ENCODE measurements around the gene LSG1.

The LSG1 gene

DNA sequence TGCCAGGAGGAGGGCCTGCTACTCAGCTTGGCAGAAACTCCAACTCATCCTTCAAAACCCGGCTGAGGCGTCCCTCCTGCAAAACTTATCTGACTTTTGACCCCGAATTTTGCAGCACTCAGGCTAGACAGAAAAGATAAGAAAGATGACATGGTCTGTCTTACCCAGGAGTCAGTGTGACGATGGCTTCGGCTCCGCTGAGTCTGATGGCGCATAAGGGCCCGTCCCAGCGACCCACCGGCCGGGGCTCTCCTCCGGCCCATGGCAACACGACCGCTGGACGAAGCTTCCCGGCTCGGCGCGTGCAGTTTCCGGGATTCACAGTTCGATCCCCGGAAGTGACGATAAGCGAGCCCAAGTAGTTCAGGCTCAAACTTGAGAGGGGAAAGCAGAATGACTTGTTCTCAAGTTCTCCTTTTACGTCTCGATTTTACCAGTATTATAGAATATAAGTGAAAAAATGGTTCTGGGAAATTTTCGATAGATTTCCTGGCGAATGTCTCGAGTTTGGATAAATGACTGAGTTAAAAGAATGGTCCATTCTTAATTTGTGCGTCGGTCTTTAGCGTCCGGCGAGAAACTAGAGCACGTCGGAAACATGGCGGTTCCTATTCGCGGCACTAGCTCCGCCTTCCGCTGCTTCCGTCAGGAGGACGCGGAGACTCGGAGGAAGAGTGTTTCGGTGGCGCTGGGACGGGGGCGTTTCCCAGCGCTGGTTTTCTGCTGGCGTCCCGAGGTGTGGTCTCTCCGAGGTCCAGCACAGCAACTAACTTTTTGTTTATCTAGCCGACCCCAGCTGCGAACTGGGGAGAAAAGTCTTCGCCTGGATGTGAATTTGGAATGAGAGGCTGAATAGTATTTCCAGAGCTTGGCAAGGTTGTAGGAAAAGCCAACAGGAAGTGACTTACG, at the start of gene LSG1:
Gene LSG1 (minus strand): TSS at position 292 of the 909 bp plus-strand sequence. CDS start 29 bp downstream, at position 263.
- DNase-seq (ENCODE audit: low read depth in 2 of 2) = peak; percentile 76 to 79

DNA sequence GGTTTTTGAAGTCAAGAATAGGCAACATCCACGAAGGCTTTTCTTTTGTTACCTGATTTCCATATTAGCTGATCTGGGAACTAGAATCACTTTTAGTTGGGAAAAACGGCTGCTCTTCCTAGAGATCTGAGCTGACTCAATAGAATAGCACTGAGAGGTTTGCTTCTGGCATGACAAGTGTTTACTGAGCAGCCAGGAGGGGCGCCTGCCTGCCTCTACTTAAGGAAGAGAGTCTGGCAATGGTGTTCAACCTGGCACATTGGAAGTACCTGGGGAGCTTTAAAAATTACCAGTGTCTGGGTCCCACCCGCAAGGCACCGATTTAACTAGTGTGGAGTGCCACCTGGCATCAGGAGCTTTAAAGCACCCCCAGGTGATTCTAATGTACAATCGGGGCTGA, 48.1 kb upstream of the LSG1 start:
- no peak for DNase-seq (ENCODE audit: low read depth in 2 of 2)

DNA sequence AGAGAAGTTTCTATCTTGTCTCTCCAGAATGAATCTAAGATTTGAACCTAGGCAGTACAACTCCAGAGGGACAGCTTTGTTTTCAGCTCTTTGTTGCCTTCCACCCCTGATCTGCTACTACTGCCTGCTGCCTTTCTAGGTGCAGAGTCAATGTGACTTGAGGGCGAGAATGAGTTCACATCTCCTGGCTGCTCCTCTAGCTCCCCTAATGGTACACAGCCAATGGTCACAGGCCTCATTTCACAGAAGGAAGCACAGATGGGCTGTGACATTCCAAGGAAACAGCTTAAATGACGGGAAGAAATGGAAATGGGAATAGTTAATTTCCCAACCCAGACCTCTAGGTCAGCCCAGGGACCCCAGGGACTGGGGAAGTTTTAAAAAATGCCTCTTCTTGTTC, 46.1 kb upstream of the LSG1 start:
- no peak for DNase-seq (ENCODE audit: low read depth in 2 of 2)

DNA sequence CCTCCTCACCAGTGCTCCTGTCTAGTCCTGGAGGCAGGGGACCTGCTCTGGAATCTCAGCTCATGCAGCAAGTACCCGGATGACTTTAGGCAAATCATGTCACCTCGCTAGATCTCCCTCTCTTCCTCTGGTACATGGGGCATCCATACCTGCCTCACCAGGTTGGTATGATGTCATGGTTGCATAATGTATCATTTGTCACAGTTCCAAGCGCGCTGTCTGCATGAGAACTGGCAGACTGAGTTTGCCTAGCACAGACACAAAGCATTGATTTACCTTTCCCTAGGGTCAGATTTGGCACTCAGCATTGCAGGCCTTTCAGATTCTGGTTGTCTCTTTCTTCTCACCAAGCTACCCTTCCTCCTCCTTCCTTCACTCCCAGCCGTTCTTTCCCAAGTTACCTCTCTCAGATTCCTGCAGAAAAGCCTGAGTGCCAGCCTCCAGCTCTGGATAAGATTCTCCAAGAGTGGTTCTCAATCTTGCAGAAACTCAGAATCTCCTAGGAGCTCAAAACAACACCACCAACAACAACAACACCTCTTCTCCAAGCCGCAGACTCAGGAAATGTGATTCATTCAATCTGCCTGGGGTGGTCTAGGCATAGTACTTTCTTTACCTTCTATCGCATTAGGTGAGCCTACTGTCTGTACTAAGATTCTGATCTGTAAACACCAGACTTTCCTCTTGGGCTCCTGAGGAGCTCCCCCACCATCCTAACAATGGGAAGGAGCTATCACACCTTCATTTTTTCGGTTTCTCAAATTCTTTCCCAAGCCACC, 43.2 kb upstream of the LSG1 start:
- DNase-seq (ENCODE audit: low read depth in 2 of 2) = peak; percentile 5 to 13

DNA sequence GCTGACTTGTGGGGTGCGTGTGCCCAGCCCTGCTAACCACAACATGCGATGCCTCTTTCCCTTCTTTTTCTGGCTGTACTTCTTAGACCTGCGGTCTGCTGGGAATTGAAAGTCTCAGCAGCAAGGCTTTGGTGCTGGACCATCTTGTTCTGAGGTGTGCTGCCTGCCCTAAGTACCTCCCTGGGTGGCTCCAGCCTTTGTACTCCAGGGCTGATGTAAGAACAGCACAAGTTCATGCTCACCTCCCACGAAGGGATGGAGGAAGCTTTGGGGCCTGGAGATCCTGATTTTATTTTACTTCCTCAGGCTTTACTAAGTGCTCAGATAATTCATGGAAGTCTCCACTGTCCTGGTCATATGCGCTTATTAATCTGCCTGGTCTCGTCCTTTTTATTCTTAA, 42.6 kb upstream of the LSG1 start:
- DNase-seq (ENCODE audit: low read depth in 2 of 2) = no peak

DNA sequence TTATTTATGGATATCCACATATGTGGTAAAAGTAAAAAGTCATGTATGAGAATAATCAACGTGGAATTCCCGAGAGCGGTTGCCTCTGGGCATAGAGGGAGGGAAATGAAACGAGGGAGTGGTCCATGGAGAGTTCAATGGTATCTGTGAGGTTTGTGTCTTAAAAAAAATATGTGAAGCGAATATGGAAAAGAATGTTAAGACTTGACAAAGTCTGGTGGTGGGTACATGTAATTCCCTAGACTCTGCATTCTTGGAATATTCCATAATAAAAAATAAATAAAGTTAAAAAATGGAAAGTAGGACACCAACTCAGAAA, 42.1 kb upstream of the LSG1 start:
- DNase-seq (ENCODE audit: low read depth in 2 of 2) = no peak

DNA sequence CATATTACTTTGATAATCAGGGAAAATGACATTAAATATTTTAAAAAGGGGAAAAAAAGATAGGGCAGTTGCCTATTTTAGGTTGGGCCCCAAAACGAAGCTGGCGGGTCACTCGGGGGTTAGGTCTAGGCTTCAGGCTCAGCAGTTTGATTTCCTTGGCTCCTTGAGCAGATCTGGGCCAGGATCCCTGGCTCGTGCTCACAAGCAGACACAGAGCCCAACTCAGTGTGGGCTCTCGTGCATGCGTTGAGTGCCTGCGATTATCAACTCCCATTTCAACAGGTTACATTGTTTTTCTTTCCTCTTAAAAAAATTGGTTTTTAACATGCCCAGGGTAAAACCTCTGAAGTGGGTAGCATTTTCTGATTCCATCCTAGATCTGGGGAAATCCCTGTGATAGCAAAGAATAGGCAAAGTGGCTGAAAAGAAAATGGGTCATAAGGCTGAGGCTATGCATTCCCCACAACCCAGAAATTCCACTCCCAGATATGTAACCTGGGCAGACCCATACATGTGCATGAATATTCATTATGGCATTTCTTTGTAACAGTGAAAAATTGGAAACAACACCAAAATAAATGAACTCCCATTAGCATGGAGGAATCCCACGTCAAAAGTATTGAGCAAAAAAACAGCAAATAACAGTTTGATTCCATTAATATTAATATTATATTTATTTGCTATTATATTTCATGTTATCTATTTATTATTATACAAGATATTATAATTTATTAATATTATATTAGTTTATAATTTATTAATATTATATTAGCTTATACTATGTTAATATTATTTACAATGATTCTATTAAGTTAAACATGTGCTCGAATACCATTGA, 41.5 kb upstream of the LSG1 start:
- DNase-seq (ENCODE audit: low read depth in 2 of 2) = no peak

DNA sequence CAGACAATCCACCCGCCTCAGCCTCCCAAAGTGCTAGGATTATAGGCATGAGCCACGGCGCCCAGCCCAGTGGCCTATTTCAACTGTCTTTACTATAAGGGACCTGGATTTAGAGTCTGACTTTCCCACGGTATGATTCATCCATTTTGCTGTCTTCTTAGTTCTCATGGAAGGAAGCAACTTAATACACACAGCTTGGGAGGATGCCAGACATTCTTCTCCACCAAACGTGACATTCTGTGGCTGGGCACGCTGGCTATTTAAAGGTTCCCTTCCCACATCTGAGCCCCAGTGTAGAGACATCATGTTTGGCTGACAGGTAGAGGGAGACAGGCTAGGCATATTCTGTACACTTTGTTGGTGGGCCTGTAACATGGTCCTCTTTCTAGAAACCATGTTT, 39.9 kb upstream of the LSG1 start:
- DNase-seq (ENCODE audit: low read depth in 2 of 2) = no peak

DNA sequence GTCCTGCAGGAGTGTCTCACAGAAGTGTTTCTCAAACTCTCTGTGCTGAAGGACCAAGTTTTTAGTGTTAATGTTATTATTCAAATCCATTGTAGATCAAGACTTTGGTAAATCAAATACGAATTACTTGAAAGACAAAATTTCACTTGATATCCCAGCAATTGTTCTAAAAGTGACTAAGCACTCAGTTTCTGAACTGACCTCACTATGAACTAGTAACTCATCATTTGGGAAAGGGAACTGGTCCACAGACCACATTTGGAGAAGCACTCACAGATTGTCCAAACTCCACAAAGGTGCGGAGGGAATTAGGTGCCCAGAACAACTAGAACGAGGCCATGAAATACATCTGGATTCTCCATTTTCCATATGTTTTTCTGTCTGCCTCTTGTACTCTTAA, 39.3 kb upstream of the LSG1 start:
- no peak for DNase-seq (ENCODE audit: low read depth in 2 of 2)

DNA sequence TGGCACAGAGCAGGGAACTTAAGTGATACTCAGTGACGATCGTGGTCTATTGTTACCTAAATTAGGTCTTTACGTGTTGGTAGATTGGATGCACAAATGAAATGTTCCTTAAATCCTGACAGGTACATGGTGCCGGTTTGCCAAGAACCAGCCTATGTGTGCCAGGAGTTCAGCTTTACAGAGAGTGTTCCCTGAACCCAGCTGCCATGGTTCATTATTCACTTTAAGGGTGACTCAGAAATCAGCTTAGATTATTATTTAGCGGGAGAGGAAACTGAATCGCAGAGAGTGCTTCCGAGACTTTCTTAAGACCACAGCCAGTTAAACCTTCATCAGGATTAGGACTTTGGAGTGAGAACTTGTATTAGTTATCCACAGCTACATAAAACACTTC, 35.2 kb upstream of the LSG1 start:
- DNase-seq (ENCODE audit: low read depth in 2 of 2) = no peak

DNA sequence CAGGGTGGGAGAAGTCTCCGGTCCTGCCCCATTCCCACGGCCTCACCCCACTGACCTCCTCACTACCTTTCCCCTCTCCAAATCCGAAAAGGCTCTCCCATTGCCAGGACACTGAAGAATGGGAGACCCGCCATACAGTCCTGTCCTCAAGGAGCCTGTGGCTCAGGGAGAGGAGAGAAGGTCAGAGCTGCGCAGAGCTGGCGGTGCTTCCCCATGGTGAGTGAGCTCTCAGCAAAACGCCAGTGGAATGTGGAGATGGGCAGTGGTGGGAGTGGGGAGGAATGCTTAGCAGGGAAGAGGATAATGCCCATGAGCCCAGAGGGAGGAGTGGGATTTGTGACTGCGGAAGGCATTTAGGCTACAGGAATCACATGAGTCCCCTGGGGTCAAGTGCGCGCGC, 33.8 kb upstream of the LSG1 start:
- DNase-seq (ENCODE audit: low read depth in 2 of 2) = no peak

DNA sequence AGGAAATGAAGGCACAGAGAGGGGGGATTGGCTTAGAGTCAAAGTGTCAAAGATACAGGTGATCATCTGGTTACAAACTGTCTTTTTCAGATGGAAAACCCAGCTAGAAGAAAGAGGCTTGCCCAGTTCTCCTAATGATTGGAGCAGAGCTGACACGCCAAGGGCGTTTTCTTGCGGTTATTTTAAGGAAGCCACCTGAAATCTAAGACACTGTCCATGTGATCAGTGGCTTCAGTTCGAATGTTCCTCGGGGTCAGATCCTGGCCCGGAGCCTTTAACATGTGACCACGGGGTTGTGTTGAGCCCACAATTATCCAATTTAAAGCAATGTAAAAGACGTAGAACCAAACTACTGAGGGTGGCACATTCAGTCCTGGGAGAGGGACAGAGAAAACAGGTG, 33.2 kb upstream of the LSG1 start:
- no peak for DNase-seq (ENCODE audit: low read depth in 2 of 2)

DNA sequence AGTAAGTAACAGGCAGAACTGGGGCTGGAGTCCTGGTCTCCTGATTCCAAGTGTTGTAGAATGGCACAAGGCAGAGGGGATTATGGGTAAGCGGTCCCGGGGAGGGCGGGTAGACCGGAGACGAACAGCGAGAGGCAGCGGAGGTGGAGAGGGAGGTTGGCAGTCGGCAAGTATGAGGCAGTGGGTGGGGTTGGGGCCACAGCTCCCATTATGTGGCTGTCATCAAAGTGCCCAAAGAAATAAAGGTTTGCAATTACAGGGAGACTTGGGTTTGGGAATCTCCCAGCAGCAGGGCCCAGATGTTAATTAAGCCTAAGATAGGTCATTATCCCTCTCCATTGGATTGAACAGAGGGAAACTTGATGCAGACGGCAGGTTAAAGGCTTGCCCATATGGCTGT, 30.6 kb upstream of the LSG1 start:
- DNase-seq (ENCODE audit: low read depth in 2 of 2) = no peak

DNA sequence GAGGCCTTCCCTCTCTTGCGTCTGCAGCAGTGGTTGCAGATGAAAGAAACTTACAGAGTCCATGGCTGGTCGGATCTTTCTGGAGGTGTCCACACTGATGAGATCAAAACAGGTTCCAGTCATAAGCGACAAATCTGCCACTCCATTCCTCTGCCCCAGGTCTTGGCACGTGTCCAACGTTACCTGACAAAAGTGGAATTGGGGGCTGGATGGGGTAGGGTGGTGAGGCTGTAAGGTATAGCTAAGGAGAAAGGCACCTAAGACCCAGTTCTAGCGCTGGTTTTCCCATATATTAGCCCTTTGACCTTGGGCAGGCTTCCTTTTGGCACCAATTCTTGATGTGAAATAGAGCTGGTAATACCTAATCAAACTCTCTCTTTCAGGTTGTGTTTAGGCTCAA, 24.7 kb upstream of the LSG1 start:
- no peak for DNase-seq (ENCODE audit: low read depth in 2 of 2)

DNA sequence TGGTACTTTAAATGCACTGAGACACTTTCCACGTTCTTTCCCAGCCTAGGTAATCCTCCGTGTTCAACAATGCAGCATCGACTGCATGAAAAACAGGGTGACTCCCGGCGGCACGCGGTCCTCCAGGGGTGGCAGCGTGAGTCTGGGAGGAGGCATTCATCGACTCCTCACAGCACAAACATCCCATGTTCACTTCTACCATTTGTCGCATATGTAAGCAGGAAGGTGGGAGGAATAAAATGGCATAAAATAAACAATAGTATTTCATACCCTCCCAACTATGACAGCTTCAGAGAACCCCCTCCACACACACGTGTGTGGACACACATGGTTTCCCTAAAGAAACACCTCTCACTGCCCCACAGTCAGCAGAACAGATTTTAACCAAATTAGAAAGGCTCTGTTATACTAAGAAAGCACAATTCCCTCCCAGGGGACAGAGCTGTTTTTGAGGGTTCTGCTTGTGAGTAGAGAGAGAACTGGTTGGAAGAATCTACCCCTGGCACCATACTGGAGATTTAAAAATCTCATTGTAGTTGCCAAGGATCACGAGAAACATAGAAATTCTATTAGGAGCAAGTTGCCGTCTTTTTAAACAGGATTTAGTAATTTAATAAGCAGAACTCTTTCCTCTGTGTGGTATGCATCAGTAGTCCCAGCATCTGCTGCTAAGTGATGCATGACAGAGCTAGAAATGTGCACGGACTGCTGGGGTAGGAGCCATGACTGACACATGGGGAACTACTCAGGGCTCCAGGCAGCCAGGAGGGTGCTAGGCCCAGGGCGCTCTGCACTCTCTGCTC, 19.7 kb upstream of the LSG1 start:
- DNase-seq (ENCODE audit: low read depth in 2 of 2) = no peak

DNA sequence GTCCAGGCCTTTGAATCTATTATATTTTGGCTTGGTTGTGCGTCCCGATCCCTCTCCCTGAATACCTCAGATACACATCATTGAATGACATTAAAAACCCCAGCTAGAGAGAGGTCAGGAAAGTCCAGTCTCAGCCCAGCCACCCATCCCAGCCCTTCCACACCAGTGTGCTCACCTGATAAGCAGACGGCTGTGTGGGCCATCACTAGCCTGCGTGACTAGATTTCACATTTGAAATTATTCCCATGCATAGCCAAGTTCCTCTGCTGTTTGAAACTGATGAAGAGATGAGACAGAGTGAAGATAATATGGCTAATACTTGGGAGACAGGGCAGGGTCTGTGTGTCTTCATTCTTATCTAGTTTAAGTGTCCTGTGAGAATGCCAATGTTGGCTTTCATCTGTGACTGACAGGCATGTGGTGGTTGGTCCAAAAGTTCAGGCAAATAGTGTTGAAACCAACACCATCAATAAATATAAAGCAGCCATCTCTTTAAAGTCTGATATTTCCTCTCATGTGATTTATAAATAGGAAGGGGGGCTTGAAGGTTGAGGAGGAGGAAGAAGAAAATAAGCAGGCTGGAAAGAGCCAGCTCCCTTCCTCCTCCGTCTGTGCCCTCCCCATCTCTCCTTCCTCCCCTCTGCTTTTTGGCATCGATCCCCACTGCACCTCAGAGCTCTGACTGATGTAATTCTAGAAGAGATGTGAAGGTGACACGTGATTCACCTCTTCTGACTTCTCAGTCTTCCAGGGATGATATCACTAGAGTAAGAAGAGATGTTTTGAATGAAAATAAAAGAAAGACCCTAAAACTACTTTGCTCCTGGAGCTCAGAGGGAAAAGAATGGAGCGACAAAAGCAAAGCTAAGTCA, 18.7 kb upstream of the LSG1 start:
- DNase-seq (ENCODE audit: low read depth in 2 of 2) = no peak

DNA sequence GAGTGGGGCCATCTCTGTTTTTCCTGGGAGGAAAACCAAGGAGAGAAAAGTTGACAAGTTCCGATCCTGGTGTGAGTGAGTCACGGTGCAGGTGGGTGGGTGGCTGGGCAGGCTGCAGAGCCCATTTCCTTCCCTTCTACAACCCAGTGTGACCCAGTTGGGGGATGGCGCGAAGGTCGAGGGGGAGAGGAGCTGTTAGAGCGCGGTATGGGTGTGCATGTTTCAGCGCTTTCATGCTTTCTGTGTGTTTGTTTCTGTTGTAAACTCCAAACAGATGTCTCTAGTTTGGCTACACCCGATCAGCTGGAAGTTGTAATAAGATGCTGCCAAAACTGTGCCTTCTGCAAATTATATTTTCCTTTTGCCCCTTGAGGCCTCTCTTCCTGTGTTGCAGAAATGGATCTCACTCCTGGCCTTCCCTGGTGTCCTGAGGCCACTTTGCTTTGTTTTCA, 17.5 kb upstream of the LSG1 start:
- no peak for DNase-seq (ENCODE audit: low read depth in 2 of 2)

DNA sequence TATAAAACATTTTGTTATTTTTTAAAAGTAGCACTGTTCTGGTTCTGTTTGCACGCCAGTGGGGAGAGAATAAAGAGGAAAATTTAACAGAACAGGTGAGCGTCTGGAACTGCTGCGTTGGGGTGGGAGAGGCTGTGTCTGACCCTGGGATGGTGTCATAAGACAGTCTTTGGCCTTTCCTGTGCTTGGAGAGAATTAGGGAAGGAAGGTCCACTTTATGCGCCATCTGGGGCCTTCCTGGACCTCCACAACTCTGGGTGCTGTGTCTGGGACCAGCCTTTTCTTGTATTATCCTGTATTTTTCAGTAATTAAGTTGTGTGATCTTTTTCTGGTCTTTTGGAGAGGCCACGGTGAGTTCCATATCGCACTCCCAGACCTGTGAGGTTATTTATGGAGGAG, 17.0 kb upstream of the LSG1 start:
- no peak for DNase-seq (ENCODE audit: low read depth in 2 of 2)

DNA sequence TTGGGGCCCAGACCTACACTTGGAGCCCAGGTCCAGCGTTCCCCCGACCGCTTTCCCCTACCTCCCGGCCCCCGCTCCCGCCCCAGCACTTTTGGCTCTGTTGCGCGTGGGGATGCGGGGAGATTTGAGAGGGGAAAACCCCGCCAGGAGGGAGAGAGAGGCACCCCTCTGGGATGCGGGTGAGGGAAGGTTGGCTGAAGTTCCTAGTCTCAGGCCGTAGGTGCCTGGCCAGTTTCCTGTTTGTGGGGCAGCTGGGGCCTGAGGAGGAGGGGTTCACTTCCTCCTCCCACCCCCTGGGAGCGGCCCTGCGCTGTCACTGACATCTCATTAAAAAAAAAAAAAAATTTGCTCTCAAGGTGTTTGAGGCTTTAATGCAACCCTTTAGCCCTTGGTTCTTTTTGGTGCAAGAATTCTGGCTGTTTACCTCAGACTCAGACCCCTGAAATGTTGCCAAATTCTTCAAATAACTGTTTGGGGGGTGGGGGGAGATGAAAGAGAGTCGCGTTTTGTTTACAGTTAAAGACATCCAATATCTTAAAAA, 16.3 kb upstream of the LSG1 start:
- no peak for DNase-seq (ENCODE audit: low read depth in 2 of 2)

DNA sequence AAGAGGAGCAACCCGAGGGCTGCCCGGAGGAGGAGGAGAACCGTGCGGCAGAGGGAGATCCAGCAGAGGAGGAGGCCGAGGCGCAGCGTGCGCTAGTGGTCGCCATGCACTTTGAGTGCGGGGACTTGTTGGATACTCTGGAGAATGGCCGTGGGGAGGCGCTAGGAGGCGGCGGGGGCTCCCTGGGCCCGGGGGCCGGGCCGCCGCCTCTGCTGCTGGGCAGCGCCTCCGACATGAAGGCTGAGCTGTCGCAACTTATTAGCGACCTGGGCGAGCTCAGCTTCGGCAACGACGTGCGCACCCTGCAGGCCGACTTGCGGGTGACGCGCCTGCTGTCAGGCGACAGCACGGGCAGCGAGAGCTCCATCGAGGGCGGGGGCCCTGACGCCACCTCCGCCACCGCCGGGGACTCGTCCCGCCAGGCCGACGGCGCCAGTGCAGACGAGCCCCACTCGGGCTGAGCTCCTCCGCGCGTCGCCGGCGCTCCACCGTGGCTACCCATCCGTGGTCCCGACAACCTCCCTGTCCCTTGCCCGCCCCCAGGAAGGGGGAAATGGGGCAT, 15.7 kb upstream of the LSG1 start:
- DNase-seq (ENCODE audit: low read depth in 2 of 2) = peak; percentile 58 to 70

Data from activated CD8-positive, alpha-beta memory T cell treated with anti-CD3 and anti-CD28 coated beads for 4 hours (primary cell).